HepG2 (cell line): Measurements from ENCODE around the gene ALPK3. TPM values are rescaled to one million over a fixed set of nuclear protein-coding genes. Genes with fewer than 3 reads are reported as not detected.

ENCODE experiments used
- AHR ChIP-seq: IDR thresholded peaks from 2 replicates; pipeline ENCODE4 v1.6.1; 2018; ENCODE audit warnings: missing genetic modification reagents, missing compliant biosample characterization
- ELF1 ChIP-seq: sonication (generic); formaldehyde crosslinking; IDR thresholded peaks from 2 replicates; pipeline ENCODE4 v1.4.0; 2020; ENCODE audit warnings: missing genetic modification reagents
- ETV6 ChIP-seq: sonication (generic); formaldehyde crosslinking; conservative IDR thresholded peaks from 2 replicates; pipeline ENCODE4 v1.4.0; 2020; ENCODE audit warnings: missing genetic modification reagents
- FOXA3 ChIP-seq: IDR thresholded peaks from 2 replicates; pipeline ENCODE4 v1.6.1; 2016; ENCODE audit warnings: missing genetic modification reagents, missing compliant biosample characterization
- FOXP1 ChIP-seq, 2 experiments: fragments of 450-650 bp in 1 of 2; IDR thresholded peaks; 2 replicates each; pipeline ENCODE4 v1.6.1; 2017 to 2018; ENCODE audit warnings: antibody characterized with exemption in 1 of 2
- HCFC1 ChIP-seq: fragments of 150-350 bp; IDR thresholded peaks from 2 replicates; pipeline ENCODE4 v1.6.1; 2014; ENCODE audit warnings: low read depth, low read length
- JUNB ChIP-seq: sonication (generic); formaldehyde crosslinking; IDR thresholded peaks from 2 replicates; pipeline ENCODE4 v1.8.0; 2022; ENCODE audit warnings: missing genetic modification reagents, mild to moderate bottlenecking, borderline replicate concordance
- MTF2 ChIP-seq: sonication (generic); formaldehyde crosslinking; IDR thresholded peaks from 2 replicates; pipeline ENCODE4 v1.5.0; 2020; ENCODE audit warnings: missing genetic modification reagents, borderline replicate concordance
- NR2C2 ChIP-seq: sonication (generic); formaldehyde crosslinking; IDR thresholded peaks from 2 replicates; pipeline ENCODE4 v1.4.0; 2020; ENCODE audit warnings: missing genetic modification reagents, mild to moderate bottlenecking, moderate library complexity, borderline replicate concordance
- POLR2G ChIP-seq: fragments of 200-400 bp; formaldehyde crosslinking; IDR thresholded peaks from 2 replicates; pipeline ENCODE4 v1.6.1; 2018; ENCODE audit warnings: mild to moderate bottlenecking, low read depth, low read length, moderate library complexity
- SALL1 ChIP-seq: sonication (generic); formaldehyde crosslinking; IDR thresholded peaks from 2 replicates; pipeline ENCODE4 v1.8.0; 2022; ENCODE audit warnings: mild to moderate bottlenecking, missing genetic modification reagents
- SKI ChIP-seq: fragments of 450-650 bp; IDR thresholded peaks from one replicate; pipeline ENCODE4 v1.6.1; 2018; ENCODE audit warnings: mild to moderate bottlenecking; ENCODE audit not compliant: partially characterized antibody
- SMAD9 ChIP-seq: sonication (generic); formaldehyde crosslinking; IDR thresholded peaks from 2 replicates; pipeline ENCODE4 v1.5.1; 2020; ENCODE audit warnings: mild to moderate bottlenecking, missing genetic modification reagents
- SRSF1 ChIP-seq: fragments of 200-400 bp; formaldehyde crosslinking; optimal IDR thresholded peaks from 2 replicates; pipeline ENCODE3; 2017; ENCODE audit warnings: mild to moderate bottlenecking, low read depth, low read length, moderate library complexity
- TEAD3 ChIP-seq: optimal IDR thresholded peaks from 2 replicates; pipeline ENCODE3; 2016; ENCODE audit warnings: borderline replicate concordance
- THYN1 ChIP-seq: sonication (generic); formaldehyde crosslinking; IDR thresholded peaks from 2 replicates; pipeline ENCODE4 v1.8.1; 2023; ENCODE audit warnings: low read depth, mild to moderate bottlenecking, moderate library complexity, missing genetic modification reagents, borderline replicate concordance
- ZNF207 ChIP-seq: fragments of 450-650 bp; IDR thresholded peaks from 2 replicates; pipeline ENCODE4 v1.6.1; 2016; ENCODE audit warnings: antibody characterized with exemption, borderline replicate concordance
- ZNF230 ChIP-seq: sonication (generic); formaldehyde crosslinking; IDR thresholded peaks from 2 replicates; pipeline ENCODE4 v1.4.0; 2020; ENCODE audit warnings: mild to moderate bottlenecking, missing genetic modification reagents
- ZNF616 ChIP-seq: sonication (generic); formaldehyde crosslinking; IDR thresholded peaks from 2 replicates; pipeline ENCODE4 v1.5.0; 2020; ENCODE audit warnings: low read depth, mild to moderate bottlenecking, missing genetic modification reagents
- ZNF83 ChIP-seq: sonication (generic); formaldehyde crosslinking; IDR thresholded peaks from 2 replicates; pipeline ENCODE4 v1.4.0; 2020; ENCODE audit warnings: missing genetic modification reagents, mild to moderate bottlenecking, borderline replicate concordance
- polyA plus RNA-seq, 8 experiments: library from polyadenylated mRNA; depleted of rRNA in 3 of 8; stranded (reverse) in 7 of 8; unstranded in 1 of 8; fragments of >200 nt; fragmentation: Illumina TruSeq in 4 of 8; extraction: Trizol in 4 of 8; gene quantifications; 2 replicates each; pipeline versions ENCODE4 v1.2.1 to v1.2.3, GENCODE V29; 2011 to 2016; ENCODE audit warnings: low read depth in 4 of 8, missing spikeins in 1 of 8, mixed read lengths in 1 of 8; ENCODE audit not compliant: insufficient read depth in 1 of 8
- total RNA-seq, 5 experiments: library from RNA; depleted of rRNA; stranded (reverse); fragments of >200 nt; fragmentation: Illumina TruSeq; extraction: Trizol; gene quantifications; 2 replicates each; pipeline ENCODE4 v1.2.3, GENCODE V29; 2016; ENCODE audit warnings: low read depth in 1 of 5
- TF ChIP-seq, protein P1 (sequence below): sonication (generic); IDR thresholded peaks from 2 replicates; pipeline ENCODE4 v1.6.1; 2016; ENCODE audit warnings: low read depth, borderline replicate concordance
- TF ChIP-seq, protein P2 (sequence below): sonication (generic); formaldehyde crosslinking; IDR thresholded peaks from 2 replicates; pipeline ENCODE4 v1.5.0; 2020; ENCODE audit warnings: mild to moderate bottlenecking, missing genetic modification reagents, borderline replicate concordance
- TF ChIP-seq, protein P3 (sequence below): sonication (generic); formaldehyde crosslinking; IDR thresholded peaks from 2 replicates; pipeline ENCODE4 v1.4.0; 2020; ENCODE audit warnings: mild to moderate bottlenecking, missing genetic modification reagents

Gene ALPK3
- total and polyA plus RNA-seq, 2 of the 13 experiments (the other 11 are each of a cell fraction or from before 2014, with no cell fraction given): 0.04 to 0.42 TPM

DNA sequence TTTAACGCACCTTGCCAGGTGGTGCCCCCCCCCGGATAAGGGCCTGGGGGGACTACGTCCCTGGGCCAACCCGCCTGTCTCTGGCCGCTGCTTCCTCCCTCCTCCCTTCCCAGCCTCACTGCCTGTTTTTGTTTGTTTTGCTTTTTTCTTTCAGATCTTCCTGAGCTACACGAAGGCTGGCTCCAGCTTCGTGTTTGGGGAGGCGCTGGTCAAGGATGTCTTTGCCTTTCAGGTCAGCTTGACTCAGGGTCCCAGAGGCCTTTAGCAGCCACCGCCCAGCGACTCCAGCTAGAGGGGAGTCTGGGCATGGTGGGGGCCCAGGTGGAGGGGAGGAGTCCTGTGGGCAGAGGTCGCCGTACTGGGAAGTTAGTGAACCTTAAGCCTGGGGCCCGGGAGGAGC is 91.4 kb downstream of the ALPK3 start (continued):
- TF ChIP-seq, protein P1, sequence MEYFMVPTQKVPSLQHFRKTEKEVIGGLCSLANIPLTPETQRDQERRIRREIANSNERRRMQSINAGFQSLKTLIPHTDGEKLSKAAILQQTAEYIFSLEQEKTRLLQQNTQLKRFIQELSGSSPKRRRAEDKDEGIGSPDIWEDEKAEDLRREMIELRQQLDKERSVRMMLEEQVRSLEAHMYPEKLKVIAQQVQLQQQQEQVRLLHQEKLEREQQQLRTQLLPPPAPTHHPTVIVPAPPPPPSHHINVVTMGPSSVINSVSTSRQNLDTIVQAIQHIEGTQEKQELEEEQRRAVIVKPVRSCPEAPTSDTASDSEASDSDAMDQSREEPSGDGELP: peak; percentile 44; the same call in 1 of the 2 replicates
- TF ChIP-seq, protein P2, sequence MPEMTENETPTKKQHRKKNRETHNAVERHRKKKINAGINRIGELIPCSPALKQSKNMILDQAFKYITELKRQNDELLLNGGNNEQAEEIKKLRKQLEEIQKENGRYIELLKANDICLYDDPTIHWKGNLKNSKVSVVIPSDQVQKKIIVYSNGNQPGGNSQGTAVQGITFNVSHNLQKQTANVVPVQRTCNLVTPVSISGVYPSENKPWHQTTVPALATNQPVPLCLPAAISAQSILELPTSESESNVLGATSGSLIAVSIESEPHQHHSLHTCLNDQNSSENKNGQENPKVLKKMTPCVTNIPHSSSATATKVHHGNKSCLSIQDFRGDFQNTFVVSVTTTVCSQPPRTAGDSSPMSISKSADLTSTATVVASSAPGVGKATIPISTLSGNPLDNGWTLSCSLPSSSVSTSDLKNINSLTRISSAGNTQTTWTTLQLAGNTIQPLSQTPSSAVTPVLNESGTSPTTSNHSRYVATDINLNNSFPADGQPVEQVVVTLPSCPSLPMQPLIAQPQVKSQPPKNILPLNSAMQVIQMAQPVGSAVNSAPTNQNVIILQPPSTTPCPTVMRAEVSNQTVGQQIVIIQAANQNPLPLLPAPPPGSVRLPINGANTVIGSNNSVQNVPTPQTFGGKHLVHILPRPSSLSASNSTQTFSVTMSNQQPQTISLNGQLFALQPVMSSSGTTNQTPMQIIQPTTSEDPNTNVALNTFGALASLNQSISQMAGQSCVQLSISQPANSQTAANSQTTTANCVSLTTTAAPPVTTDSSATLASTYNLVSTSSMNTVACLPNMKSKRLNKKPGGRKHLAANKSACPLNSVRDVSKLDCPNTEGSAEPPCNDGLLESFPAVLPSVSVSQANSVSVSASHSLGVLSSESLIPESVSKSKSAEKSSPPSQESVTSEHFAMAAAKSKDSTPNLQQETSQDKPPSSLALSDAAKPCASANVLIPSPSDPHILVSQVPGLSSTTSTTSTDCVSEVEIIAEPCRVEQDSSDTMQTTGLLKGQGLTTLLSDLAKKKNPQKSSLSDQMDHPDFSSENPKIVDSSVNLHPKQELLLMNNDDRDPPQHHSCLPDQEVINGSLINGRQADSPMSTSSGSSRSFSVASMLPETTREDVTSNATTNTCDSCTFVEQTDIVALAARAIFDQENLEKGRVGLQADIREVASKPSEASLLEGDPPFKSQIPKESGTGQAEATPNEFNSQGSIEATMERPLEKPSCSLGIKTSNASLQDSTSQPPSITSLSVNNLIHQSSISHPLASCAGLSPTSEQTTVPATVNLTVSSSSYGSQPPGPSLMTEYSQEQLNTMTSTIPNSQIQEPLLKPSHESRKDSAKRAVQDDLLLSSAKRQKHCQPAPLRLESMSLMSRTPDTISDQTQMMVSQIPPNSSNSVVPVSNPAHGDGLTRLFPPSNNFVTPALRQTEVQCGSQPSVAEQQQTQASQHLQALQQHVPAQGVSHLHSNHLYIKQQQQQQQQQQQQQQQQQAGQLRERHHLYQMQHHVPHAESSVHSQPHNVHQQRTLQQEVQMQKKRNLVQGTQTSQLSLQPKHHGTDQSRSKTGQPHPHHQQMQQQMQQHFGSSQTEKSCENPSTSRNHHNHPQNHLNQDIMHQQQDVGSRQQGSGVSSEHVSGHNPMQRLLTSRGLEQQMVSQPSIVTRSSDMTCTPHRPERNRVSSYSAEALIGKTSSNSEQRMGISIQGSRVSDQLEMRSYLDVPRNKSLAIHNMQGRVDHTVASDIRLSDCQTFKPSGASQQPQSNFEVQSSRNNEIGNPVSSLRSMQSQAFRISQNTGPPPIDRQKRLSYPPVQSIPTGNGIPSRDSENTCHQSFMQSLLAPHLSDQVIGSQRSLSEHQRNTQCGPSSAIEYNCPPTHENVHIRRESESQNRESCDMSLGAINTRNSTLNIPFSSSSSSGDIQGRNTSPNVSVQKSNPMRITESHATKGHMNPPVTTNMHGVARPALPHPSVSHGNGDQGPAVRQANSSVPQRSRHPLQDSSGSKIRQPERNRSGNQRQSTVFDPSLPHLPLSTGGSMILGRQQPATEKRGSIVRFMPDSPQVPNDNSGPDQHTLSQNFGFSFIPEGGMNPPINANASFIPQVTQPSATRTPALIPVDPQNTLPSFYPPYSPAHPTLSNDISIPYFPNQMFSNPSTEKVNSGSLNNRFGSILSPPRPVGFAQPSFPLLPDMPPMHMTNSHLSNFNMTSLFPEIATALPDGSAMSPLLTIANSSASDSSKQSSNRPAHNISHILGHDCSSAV (CRISPR knock-in tag): no peak
- TF ChIP-seq ELF1 (CRISPR knock-in tag): no peak
- TF ChIP-seq POLR2G: no peak
- no peak for TF ChIP-seq MTF2 (CRISPR knock-in tag)
- peak; percentile 15 for TF ChIP-seq TEAD3 (CRISPR knock-in tag)
- TF ChIP-seq ZNF207: no peak
- TF ChIP-seq SALL1 (CRISPR knock-in tag): peak; percentile 44; the same call in 1 of the 2 replicates
- TF ChIP-seq ZNF83 (CRISPR knock-in tag): no peak
- TF ChIP-seq FOXP1 (IDR thresholded peaks at IDR 0.05): no peak
- TF ChIP-seq FOXP1 (CRISPR knock-in tag; IDR thresholded peaks at IDR 0.05): 0 out of 2 replicates have a peak, but pooled peaks have one; percentile 5
- no peak for TF ChIP-seq THYN1 (CRISPR knock-in tag)
- no peak for TF ChIP-seq HCFC1
- TF ChIP-seq JUNB (CRISPR knock-in tag): no peak
- TF ChIP-seq, protein P3, sequence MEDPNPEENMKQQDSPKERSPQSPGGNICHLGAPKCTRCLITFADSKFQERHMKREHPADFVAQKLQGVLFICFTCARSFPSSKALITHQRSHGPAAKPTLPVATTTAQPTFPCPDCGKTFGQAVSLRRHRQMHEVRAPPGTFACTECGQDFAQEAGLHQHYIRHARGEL (CRISPR knock-in tag): no peak
- TF ChIP-seq SMAD9 (CRISPR knock-in tag): no peak
- TF ChIP-seq SRSF1: peak; percentile 81
- TF ChIP-seq AHR (CRISPR knock-in tag): no peak
- no peak for TF ChIP-seq NR2C2 (CRISPR knock-in tag)
- TF ChIP-seq SKI: no peak
- TF ChIP-seq ETV6 (CRISPR knock-in tag): no peak
- no peak for TF ChIP-seq ZNF230 (CRISPR knock-in tag)
- 0 out of 2 replicates have a peak, but pooled peaks have one; percentile 17 for TF ChIP-seq FOXA3 (CRISPR knock-in tag)
- no peak for TF ChIP-seq ZNF616 (CRISPR knock-in tag)
